ENCODE data around the gene MYADML2.

Gene MYADML2

DNA sequence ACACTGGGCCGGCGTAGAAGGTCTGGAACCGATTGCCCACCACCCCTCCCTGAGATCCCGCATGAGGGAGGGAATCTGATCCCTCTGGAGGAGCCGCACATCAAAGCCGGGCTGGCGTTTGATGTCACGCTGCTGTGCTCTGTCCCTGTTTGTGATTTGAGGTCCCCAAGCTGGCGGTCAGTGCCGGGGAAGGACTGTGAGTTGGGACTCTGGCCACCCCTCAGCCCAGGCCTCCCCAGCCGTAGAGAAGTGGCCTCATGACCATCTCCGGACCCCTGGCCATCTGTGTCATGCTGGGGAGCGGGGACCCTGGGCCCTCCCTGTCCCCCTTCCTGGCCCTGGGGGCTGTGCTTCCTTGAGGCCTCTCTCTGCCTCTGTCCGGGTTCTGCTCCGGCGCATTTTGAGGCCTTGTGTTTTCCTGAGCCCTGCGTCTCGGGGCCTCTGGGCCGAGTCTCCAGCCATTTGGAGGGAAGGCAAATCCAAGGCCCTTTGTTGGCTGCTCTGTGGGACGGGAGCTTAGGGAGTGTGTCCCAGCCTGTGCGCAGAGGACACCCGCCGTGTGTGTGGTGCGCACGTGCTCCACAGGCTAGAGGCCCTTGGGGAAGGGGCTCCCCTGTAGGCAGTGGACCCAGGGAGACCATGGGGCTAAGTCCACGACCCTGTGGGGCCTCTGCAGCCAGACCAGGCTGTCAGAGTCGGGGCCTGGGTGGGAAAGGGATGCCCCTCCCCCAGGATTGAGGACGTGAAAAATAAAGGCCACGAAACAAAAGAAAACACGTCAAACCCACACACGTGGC, 45.5 kb upstream of the MYADML2 start:
- POLR2A ChIA-PET: no interaction called here
- no peak for DNase-seq (ENCODE audit: extremely low spot score)
- CTCF ChIA-PET: interaction anchor here (1.3 kb wide), 1 partner anchor 116 kb away, joined by 3 read pairs; no protein-coding TSS in a partner anchor
- TF ChIP-seq, protein P1, sequence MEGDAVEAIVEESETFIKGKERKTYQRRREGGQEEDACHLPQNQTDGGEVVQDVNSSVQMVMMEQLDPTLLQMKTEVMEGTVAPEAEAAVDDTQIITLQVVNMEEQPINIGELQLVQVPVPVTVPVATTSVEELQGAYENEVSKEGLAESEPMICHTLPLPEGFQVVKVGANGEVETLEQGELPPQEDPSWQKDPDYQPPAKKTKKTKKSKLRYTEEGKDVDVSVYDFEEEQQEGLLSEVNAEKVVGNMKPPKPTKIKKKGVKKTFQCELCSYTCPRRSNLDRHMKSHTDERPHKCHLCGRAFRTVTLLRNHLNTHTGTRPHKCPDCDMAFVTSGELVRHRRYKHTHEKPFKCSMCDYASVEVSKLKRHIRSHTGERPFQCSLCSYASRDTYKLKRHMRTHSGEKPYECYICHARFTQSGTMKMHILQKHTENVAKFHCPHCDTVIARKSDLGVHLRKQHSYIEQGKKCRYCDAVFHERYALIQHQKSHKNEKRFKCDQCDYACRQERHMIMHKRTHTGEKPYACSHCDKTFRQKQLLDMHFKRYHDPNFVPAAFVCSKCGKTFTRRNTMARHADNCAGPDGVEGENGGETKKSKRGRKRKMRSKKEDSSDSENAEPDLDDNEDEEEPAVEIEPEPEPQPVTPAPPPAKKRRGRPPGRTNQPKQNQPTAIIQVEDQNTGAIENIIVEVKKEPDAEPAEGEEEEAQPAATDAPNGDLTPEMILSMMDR (IDR thresholded peaks at IDR 0.05; ENCODE audit: control extremely low read depth, extremely low read depth, low read depth, missing control alignments): no peak

DNA sequence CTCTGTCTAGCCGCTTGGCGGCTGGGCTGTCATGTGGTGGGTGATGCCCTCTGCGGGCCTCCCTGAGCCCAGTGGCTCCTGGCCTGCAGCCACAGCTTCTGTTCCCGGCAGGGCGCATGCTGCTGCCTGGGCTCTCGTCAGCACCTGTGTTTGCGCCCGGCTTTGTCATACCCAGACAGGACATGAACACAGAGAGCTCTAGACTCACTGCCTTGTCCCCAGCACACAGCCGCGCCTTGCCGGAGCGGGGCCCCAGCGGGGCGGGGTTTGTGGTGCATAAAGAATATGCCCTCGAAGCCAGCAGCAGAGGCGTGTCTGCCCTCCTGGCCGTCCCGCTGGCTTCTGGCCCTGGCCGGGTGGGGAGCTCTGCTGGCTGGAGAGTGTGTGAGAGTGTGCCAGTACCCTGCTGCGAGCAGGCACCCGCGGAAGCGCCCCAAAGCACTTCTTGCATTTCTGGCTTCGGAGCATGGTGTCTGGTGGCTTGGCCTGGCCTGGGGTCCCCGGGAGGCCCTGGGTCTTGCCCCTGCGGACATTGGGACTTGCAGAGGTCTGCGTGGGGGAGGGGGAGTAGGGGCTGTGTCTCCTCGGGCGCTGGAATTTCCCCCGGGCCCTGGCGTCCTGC, 44.8 kb upstream of the MYADML2 start:
- no peak for DNase-seq (ENCODE audit: extremely low spot score)
- CTCF ChIA-PET: interaction anchor here (1.3 kb wide), 1 partner anchor 116 kb away, joined by 3 read pairs; no protein-coding TSS in a partner anchor
- POLR2A ChIA-PET: interaction anchor here (0.5 kb wide), 1 partner anchor 11 kb away, joined by 3 read pairs; no protein-coding TSS in a partner anchor
- TF ChIP-seq, protein P1 (IDR thresholded peaks at IDR 0.05; ENCODE audit: control extremely low read depth, extremely low read depth, low read depth, missing control alignments): no peak

DNA sequence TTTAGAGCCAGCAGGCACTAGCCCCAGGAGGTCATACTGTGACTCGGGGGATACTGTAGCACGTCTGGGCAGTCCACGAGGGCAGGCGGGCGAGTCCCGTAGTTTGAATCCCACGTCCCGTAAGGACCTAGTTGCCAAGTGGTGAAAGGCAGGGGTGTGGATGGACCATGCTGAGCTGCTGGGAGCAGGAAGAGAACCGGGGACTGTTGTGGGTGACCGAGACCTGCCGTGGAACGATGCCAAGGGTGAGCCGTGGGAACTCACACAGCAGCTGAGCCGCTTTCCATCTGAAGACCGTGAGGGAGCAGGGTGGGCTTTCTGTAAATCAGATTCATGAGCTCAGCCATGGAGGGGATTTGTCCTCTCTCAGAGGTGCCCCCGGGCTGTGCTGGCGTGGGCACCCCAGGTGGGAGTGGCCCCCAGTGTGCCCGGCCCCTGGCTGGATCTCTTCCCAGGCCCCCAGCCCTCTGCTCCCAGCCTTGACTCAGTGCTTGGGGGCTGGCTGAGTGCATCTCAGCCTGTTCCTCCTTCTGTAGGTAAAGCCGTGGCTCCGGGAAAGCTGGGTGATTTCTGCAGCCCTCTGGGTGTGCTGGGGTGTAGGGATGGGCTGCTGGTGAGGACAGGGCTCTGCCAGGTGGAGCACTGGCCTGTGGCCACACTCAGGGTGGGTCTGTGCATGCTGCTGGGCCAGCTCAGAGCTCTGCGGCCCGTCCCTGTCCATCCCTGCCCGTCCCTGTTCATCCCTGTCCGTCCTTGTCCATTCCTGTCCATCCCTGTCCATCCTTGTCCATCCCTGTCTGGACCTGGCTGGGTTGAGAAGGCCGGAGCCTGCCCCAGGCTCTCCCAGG, 44.0 kb upstream of the MYADML2 start:
- TF ChIP-seq, protein P1 (IDR thresholded peaks at IDR 0.05; ENCODE audit: control extremely low read depth, extremely low read depth, low read depth, missing control alignments): no peak
- ChIA-PET CTCF (no interaction called here), POLR2A (interaction anchor here (0.5 kb wide), 1 partner anchor 12 kb away, joined by 3 read pairs; no protein-coding TSS in a partner anchor)
- no peak for DNase-seq (ENCODE audit: extremely low spot score)

DNA sequence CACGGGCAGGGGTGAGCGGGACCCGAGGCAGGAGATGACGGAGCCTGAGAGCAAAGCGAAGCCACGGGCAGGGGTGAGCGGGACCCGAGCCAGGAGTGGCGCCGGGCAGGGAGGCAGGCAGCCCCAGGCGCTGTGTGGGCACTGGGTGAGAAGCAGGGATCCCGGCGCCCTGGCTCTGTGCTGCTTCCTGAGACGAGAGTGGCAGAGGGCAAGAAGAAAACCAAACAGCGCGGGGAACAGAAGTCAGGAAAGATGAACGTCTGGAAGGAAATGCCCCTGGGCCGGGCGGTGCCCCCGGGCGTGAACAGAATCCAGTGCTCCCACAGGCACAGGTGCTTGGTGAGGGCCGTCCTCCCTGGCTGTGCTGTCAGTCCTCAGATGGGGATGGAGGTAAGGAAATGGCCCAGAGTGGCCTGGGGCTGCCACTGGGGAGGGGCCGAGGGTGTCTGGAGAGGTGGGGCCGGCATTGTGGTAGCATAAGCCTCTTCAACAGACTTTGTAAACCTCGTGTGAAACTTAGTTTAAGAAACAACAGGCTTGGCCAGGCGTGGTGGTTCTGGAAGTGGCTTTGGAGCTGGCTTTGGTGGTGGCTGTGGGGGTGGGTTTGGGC, 40.2 kb upstream of the MYADML2 start:
- ChIA-PET CTCF (no interaction called here), POLR2A (no interaction called here)
- TF ChIP-seq, protein P1 (IDR thresholded peaks at IDR 0.05; ENCODE audit: control extremely low read depth, extremely low read depth, low read depth, missing control alignments): no peak
- DNase-seq (ENCODE audit: extremely low spot score): no peak

DNA sequence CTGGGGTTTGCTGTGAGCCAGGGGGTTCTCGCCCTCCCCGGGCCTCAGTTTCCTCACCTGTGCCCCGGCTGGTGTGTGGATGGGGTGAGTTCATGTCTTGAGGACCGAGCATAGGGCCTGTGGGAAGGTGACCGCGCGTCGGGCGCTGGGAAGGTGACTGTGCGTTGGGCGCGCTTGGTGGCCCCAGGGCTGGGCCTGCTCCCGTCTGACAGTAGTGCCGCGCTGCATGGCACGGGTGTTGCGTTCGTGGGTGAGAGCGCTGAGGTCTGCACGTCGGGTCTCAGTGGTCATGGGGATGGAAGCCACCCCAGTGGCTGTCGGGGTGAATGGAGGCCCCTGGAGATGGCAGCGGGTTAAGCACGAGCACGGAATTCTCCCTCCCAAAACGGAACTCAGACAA, 39.6 kb upstream of the MYADML2 start:
- TF ChIP-seq, protein P1 (IDR thresholded peaks at IDR 0.05; ENCODE audit: control extremely low read depth, extremely low read depth, low read depth, missing control alignments): no peak
- CTCF ChIA-PET: no interaction called here
- no peak for DNase-seq (ENCODE audit: extremely low spot score)
- POLR2A ChIA-PET: no interaction called here

All from GM10248 (cell line).